ENCODE data around the gene TMED5.
"Not testable (repeated sequence)": the region's sequence is repeated elsewhere in the genome, so short reads cannot be mapped to it uniquely, and the experiment has no call there.

Gene TMED5

GRCh38 chr1:93179886-93180722 is at the start of gene TMED5:
Gene TMED5 (minus strand): TSS chr1:93180413. CDS start chr1:93180242, 171 bp downstream.
- peak within 1 kb of the TSS; percentile 99 for H3K27ac ChIP-seq (ENCODE audit: low read length)
- H3K9ac ChIP-seq (ENCODE audit: low read length in 2 of 2), result peak within 1 kb of the TSS; percentile 98 to 99
- H3K36me3 ChIP-seq (ENCODE audit: control insufficient read depth in 2 of 2, insufficient read depth in 2 of 2, low read length in 2 of 2), result no peaks in the 10 kb centered on the region
- H3K27me3 ChIP-seq (ENCODE audit: control insufficient read depth in 1 of 2, insufficient read depth in 2 of 2, low read length in 2 of 2), result no peaks in the 10 kb centered on the region
- H3K4me1 ChIP-seq (ENCODE audit: control insufficient read depth, insufficient read depth, low read length), result peaks cover 3% of the 10 kb centered on the region
- H3K4me3 ChIP-seq (ENCODE audit: low read length in 2 of 2), result peak within 1 kb of the TSS; percentile 91 to 96
- H3K9me3 ChIP-seq (ENCODE audit: control insufficient read depth in 2 of 2, low read length in 2 of 2), result no peaks in the 10 kb centered on the region

- no peak overlapping the region for H3K27ac ChIP-seq (ENCODE audit: low read length)
- H3K4me3 ChIP-seq (ENCODE audit: low read length in 2 of 2), result no peak overlapping the region
- peaks cover 0 to 4% of the 10 kb centered on the region in 2 donors for H3K36me3 ChIP-seq (ENCODE audit: control insufficient read depth in 2 of 2, insufficient read depth in 2 of 2, low read length in 2 of 2)
- no peaks in the 10 kb centered on the region for H3K27me3 ChIP-seq (ENCODE audit: control insufficient read depth in 1 of 2, insufficient read depth in 2 of 2, low read length in 2 of 2)
- H3K9me3 ChIP-seq (ENCODE audit: control insufficient read depth in 2 of 2, low read length in 2 of 2), result peaks cover 0 to 3% of the 10 kb centered on the region in 2 donors
- no peak overlapping the region for H3K9ac ChIP-seq (ENCODE audit: low read length in 2 of 2)
- H3K4me1 ChIP-seq (ENCODE audit: control insufficient read depth, insufficient read depth, low read length), result no peaks in the 10 kb centered on the region
Measured at GRCh38 chr1:93223023-93223675, 42.9 kb upstream of the TMED5 start.

GRCh38 chr1:93221913-93222312 is 41.7 kb upstream of the TMED5 start:
- Histone ChIP-seq H3K27me3 (ENCODE audit: control insufficient read depth in 1 of 2, insufficient read depth in 2 of 2, low read length in 2 of 2) (no peaks in the 10 kb centered on the region), H3K9ac (ENCODE audit: low read length in 2 of 2) (no peak overlapping the region), H3K27ac (ENCODE audit: low read length) (no peak overlapping the region), H3K9me3 (ENCODE audit: control insufficient read depth in 2 of 2, low read length in 2 of 2) (peaks cover 0 to 3% of the 10 kb centered on the region in 2 donors), H3K4me3 (ENCODE audit: low read length in 2 of 2) (no peak overlapping the region), H3K36me3 (ENCODE audit: control insufficient read depth in 2 of 2, insufficient read depth in 2 of 2, low read length in 2 of 2) (peaks cover 0 to 4% of the 10 kb centered on the region in 2 donors), H3K4me1 (ENCODE audit: control insufficient read depth, insufficient read depth, low read length) (no peaks in the 10 kb centered on the region)

- not testable (repeated sequence) for H3K4me3 ChIP-seq (ENCODE audit: low read length in 2 of 2); H3K27ac ChIP-seq (ENCODE audit: low read length); H3K4me1 ChIP-seq (ENCODE audit: control insufficient read depth, insufficient read depth, low read length); H3K27me3 ChIP-seq (ENCODE audit: control insufficient read depth in 1 of 2, insufficient read depth in 2 of 2, low read length in 2 of 2); H3K9me3 ChIP-seq (ENCODE audit: control insufficient read depth in 2 of 2, low read length in 2 of 2); H3K36me3 ChIP-seq (ENCODE audit: control insufficient read depth in 2 of 2, insufficient read depth in 2 of 2, low read length in 2 of 2); H3K9ac ChIP-seq (ENCODE audit: low read length in 2 of 2)
Measured at GRCh38 chr1:93220716-93221115, 40.5 kb upstream of the TMED5 start.

GRCh38 chr1:93219443-93219842 is 39.2 kb upstream of the TMED5 start:
- H3K4me3 ChIP-seq (ENCODE audit: low read length in 2 of 2), result no peak overlapping the region
- peaks cover 0 to 4% of the 10 kb centered on the region in 2 donors for H3K36me3 ChIP-seq (ENCODE audit: control insufficient read depth in 2 of 2, insufficient read depth in 2 of 2, low read length in 2 of 2)
- H3K9ac ChIP-seq (ENCODE audit: low read length in 2 of 2), result no peak overlapping the region
- no peaks in the 10 kb centered on the region for H3K27me3 ChIP-seq (ENCODE audit: control insufficient read depth in 1 of 2, insufficient read depth in 2 of 2, low read length in 2 of 2)
- H3K4me1 ChIP-seq (ENCODE audit: control insufficient read depth, insufficient read depth, low read length), result no peaks in the 10 kb centered on the region
- H3K27ac ChIP-seq (ENCODE audit: low read length), result no peak overlapping the region
- peaks cover 0 to 3% of the 10 kb centered on the region in 2 donors for H3K9me3 ChIP-seq (ENCODE audit: control insufficient read depth in 2 of 2, low read length in 2 of 2)

GRCh38 chr1:93215322-93215721 is 35.1 kb upstream of the TMED5 start:
- Histone ChIP-seq H3K9ac (ENCODE audit: low read length in 2 of 2) (no peak overlapping the region), H3K4me1 (ENCODE audit: control insufficient read depth, insufficient read depth, low read length) (no peaks in the 10 kb centered on the region), H3K27ac (ENCODE audit: low read length) (no peak overlapping the region), H3K4me3 (ENCODE audit: low read length in 2 of 2) (no peak overlapping the region), H3K27me3 (ENCODE audit: control insufficient read depth in 1 of 2, insufficient read depth in 2 of 2, low read length in 2 of 2) (no peaks in the 10 kb centered on the region), H3K9me3 (ENCODE audit: control insufficient read depth in 2 of 2, low read length in 2 of 2) (no peaks in the 10 kb centered on the region), H3K36me3 (ENCODE audit: control insufficient read depth in 2 of 2, insufficient read depth in 2 of 2, low read length in 2 of 2) (no peaks in the 10 kb centered on the region)

- Histone ChIP-seq H3K4me1 (ENCODE audit: control insufficient read depth, insufficient read depth, low read length) (no peaks in the 10 kb centered on the region), H3K27ac (ENCODE audit: low read length) (no peak overlapping the region), H3K27me3 (ENCODE audit: control insufficient read depth in 1 of 2, insufficient read depth in 2 of 2, low read length in 2 of 2) (no peaks in the 10 kb centered on the region), H3K9me3 (ENCODE audit: control insufficient read depth in 2 of 2, low read length in 2 of 2) (no peaks in the 10 kb centered on the region), H3K4me3 (ENCODE audit: low read length in 2 of 2) (no peak overlapping the region), H3K9ac (ENCODE audit: low read length in 2 of 2) (no peak overlapping the region), H3K36me3 (ENCODE audit: control insufficient read depth in 2 of 2, insufficient read depth in 2 of 2, low read length in 2 of 2) (no peaks in the 10 kb centered on the region)
Measured at GRCh38 chr1:93207211-93207610, 27.0 kb upstream of the TMED5 start.

- no peak overlapping the region for H3K9ac ChIP-seq (ENCODE audit: low read length in 2 of 2)
- no peak overlapping the region for H3K27ac ChIP-seq (ENCODE audit: low read length)
- no peaks in the 10 kb centered on the region for H3K4me1 ChIP-seq (ENCODE audit: control insufficient read depth, insufficient read depth, low read length)
- no peak overlapping the region for H3K4me3 ChIP-seq (ENCODE audit: low read length in 2 of 2)
- H3K36me3 ChIP-seq (ENCODE audit: control insufficient read depth in 2 of 2, insufficient read depth in 2 of 2, low read length in 2 of 2), result no peaks in the 10 kb centered on the region
- H3K27me3 ChIP-seq (ENCODE audit: control insufficient read depth in 1 of 2, insufficient read depth in 2 of 2, low read length in 2 of 2), result no peaks in the 10 kb centered on the region
- no peaks in the 10 kb centered on the region for H3K9me3 ChIP-seq (ENCODE audit: control insufficient read depth in 2 of 2, low read length in 2 of 2)
Measured at GRCh38 chr1:93206567-93206954, 26.3 kb upstream of the TMED5 start.

- no peaks in the 10 kb centered on the region for H3K36me3 ChIP-seq (ENCODE audit: control insufficient read depth in 2 of 2, insufficient read depth in 2 of 2, low read length in 2 of 2)
- no peaks in the 10 kb centered on the region for H3K27me3 ChIP-seq (ENCODE audit: control insufficient read depth in 1 of 2, insufficient read depth in 2 of 2, low read length in 2 of 2)
- no peak overlapping the region for H3K4me3 ChIP-seq (ENCODE audit: low read length in 2 of 2)
- H3K9ac ChIP-seq (ENCODE audit: low read length in 2 of 2), result no peak overlapping the region
- H3K27ac ChIP-seq (ENCODE audit: low read length), result no peak overlapping the region
- H3K9me3 ChIP-seq (ENCODE audit: control insufficient read depth in 2 of 2, low read length in 2 of 2), result no peaks in the 10 kb centered on the region
- no peaks in the 10 kb centered on the region for H3K4me1 ChIP-seq (ENCODE audit: control insufficient read depth, insufficient read depth, low read length)
Measured at GRCh38 chr1:93205892-93206566, 25.8 kb upstream of the TMED5 start.

- H3K4me3 ChIP-seq (ENCODE audit: low read length in 2 of 2), result no peak overlapping the region
- H3K9me3 ChIP-seq (ENCODE audit: control insufficient read depth in 2 of 2, low read length in 2 of 2), result no peaks in the 10 kb centered on the region
- H3K9ac ChIP-seq (ENCODE audit: low read length in 2 of 2), result no peak overlapping the region
- no peaks in the 10 kb centered on the region for H3K36me3 ChIP-seq (ENCODE audit: control insufficient read depth in 2 of 2, insufficient read depth in 2 of 2, low read length in 2 of 2)
- no peaks in the 10 kb centered on the region for H3K4me1 ChIP-seq (ENCODE audit: control insufficient read depth, insufficient read depth, low read length)
- H3K27ac ChIP-seq (ENCODE audit: low read length), result no peak overlapping the region
- no peaks in the 10 kb centered on the region for H3K27me3 ChIP-seq (ENCODE audit: control insufficient read depth in 1 of 2, insufficient read depth in 2 of 2, low read length in 2 of 2)
Measured at GRCh38 chr1:93200714-93201113, 20.5 kb upstream of the TMED5 start.

Measured in stomach smooth muscle (tissue), 2 donors.